Measurements from ENCODE around the gene SH3PXD2A. TPM values are rescaled to one million over a fixed set of nuclear protein-coding genes. Genes with fewer than 3 reads are reported as not detected.

Gene SH3PXD2A
- total and polyA plus RNA-seq, 2 experiments from 2014 or later: 1.8 to 5.0 TPM

DNA sequence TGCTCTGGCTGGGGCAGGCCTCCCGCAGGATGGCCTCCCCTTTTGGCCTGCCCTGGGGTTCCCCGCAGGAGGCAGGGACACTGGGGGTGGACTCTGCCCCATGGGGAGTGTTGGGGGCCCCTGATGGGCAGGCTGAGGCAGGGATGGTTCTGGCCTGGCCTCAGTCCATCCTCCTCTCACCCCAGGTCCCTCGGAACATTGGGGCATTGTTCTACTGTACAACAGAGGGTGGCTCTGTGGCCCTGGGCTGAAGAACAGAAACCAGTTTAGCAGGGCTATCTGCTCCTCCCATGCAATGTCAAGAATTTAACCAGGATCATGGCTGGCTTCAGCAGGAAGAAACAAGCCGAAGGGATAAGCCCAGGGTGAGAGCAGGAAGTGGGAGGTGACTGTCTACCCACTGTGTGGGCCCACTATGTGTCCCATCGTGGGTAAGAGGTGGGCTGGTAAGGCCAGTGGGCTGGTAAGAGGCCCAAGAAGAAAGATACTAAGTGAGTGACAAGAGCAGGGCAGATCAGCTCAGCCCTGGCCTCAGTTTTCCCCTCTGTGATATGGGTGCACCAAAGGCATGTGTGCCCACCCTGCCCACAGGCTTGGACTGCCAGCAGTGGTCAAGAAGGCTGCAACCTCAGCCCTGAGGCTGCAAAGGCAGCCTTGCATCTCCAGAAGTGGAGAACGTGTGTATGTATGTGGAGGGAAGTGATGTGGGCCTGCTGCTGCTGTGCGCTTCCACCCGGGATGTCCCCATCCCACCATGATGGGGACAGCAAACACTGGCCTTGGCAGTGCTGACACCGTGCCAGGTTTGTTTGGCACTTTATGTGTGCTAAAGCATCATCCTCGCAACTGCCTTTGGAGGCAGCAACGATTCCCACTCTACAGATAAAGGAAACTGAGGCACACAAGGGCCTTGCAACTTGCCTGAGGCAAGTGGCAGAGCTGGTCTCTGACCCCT lies 138.9 kb downstream of the SH3PXD2A start (continued):
- TF ChIP-seq NANOG (IDR thresholded peaks at IDR 0.05; ENCODE audit: borderline replicate concordance): no peak
- TF ChIP-seq, protein P1, sequence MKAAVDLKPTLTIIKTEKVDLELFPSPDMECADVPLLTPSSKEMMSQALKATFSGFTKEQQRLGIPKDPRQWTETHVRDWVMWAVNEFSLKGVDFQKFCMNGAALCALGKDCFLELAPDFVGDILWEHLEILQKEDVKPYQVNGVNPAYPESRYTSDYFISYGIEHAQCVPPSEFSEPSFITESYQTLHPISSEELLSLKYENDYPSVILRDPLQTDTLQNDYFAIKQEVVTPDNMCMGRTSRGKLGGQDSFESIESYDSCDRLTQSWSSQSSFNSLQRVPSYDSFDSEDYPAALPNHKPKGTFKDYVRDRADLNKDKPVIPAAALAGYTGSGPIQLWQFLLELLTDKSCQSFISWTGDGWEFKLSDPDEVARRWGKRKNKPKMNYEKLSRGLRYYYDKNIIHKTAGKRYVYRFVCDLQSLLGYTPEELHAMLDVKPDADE (IDR thresholded peaks at IDR 0.05): no peak
- TF ChIP-seq POLR2AphosphoS5 (IDR thresholded peaks at IDR 0.05; ENCODE audit: low read depth): no peak
- TF ChIP-seq, protein P2, sequence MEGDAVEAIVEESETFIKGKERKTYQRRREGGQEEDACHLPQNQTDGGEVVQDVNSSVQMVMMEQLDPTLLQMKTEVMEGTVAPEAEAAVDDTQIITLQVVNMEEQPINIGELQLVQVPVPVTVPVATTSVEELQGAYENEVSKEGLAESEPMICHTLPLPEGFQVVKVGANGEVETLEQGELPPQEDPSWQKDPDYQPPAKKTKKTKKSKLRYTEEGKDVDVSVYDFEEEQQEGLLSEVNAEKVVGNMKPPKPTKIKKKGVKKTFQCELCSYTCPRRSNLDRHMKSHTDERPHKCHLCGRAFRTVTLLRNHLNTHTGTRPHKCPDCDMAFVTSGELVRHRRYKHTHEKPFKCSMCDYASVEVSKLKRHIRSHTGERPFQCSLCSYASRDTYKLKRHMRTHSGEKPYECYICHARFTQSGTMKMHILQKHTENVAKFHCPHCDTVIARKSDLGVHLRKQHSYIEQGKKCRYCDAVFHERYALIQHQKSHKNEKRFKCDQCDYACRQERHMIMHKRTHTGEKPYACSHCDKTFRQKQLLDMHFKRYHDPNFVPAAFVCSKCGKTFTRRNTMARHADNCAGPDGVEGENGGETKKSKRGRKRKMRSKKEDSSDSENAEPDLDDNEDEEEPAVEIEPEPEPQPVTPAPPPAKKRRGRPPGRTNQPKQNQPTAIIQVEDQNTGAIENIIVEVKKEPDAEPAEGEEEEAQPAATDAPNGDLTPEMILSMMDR (conservative IDR thresholded peaks at IDR 0.05; ENCODE audit: low read depth in 2 of 2): no peak

DNA sequence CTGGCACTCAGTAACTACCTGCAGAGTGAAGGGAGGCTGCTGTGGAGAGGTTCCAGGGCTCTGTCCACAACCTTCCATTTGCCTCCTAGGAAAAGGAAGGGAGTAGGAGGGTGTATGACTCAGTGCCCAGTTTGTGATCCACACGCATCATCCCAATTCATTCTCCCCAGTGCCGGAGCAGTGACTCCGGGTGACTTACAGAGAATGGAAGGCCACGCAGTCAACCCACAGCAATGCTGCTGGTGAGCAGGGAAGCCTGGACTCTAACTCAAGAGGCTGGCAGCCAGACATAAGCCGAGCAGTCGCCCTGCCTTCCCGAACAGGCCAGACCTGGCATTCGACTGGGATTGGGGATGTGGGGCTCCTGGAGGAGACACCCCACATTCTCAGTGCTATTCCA lies 139.9 kb downstream of the SH3PXD2A start:
- Histone ChIP-seq H3K27me3 (ENCODE audit: insufficient read depth) (no peaks in the 10 kb centered on the region), H3F3A (replicated peaks; ENCODE audit: low read depth) (no peaks in the 10 kb centered on the region), H3K9me2 (ENCODE audit: insufficient read depth) (no peaks in the 10 kb centered on the region), H3K79me2 (replicated peaks; ENCODE audit: insufficient read depth) (no peaks in the 10 kb centered on the region), H4K20me1 (replicated peaks; ENCODE audit: insufficient read depth) (no peaks in the 10 kb centered on the region), H3K27ac (ENCODE audit: low read depth) (no peak overlapping the region), H2AFZ (no peak overlapping the region), H3K4me3 (no peak overlapping the region), H3K4me1 (ENCODE audit: insufficient read depth) (no peaks in the 10 kb centered on the region; the same call in 1 of the 2 replicates), H3K36me3 (ENCODE audit: insufficient read depth) (no peaks in the 10 kb centered on the region), H3K4me2 (no peak overlapping the region)
- TF ChIP-seq JUNB (IDR thresholded peaks at IDR 0.05; ENCODE audit: unreplicated experiment): no peak
- Mint-ChIP-seq H3K36me3 (ENCODE audit: low read depth) (no peaks in the 10 kb centered on the region), H3K4me1 (peaks cover 10% of the 10 kb centered on the region), H3K4me3 (no peak overlapping the region), H3K9me3 (no peaks in the 10 kb centered on the region), H3K27ac (no peak overlapping the region), H3K27me3 (ENCODE audit: insufficient read depth, low read depth, poor library complexity) (peaks cover 6% of the 10 kb centered on the region)
- ATAC-seq (no peak), DNase-seq (ENCODE audit: low spot score) (no peak)

DNA sequence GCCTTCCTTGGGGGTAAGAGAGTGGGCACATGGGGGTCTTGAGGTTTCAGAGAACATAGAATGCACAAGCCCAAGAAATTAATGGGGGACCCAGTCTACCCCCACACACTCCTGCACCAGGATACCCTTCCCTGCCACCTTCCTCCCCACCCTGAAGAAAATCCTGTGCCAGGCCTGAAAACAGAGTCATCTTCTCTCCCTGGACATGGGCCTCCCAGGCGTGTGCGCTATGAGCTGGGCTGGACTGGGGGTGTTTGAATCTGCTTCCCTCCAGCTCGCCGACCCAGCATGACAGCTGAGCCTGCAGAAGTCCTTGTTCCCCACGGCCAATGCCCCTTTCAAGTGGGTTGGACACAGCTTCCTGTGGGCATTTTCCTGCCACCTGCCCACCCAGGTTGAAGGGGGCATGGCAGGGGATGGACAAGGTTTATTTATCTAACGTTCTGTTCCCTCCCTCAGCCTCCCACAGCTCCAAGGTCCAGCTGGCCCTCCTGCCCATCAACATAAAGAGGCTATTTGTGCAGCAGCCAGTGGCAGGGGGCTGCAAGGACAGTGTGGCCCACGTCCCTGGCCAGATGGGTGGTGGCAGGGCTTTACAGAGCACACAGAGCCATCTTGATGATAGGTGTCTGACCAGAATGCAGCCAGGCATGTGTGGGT lies 141.0 kb downstream of the SH3PXD2A start:
- Histone ChIP-seq H3K27me3 (ENCODE audit: insufficient read depth) (no peaks in the 10 kb centered on the region), H3K4me1 (ENCODE audit: insufficient read depth) (no peaks in the 10 kb centered on the region; the same call in 1 of the 2 replicates), H3F3A (replicated peaks; ENCODE audit: low read depth) (no peaks in the 10 kb centered on the region), H3K27ac (ENCODE audit: low read depth) (no peak overlapping the region), H3K79me2 (replicated peaks; ENCODE audit: insufficient read depth) (no peaks in the 10 kb centered on the region), H3K36me3 (ENCODE audit: insufficient read depth) (no peaks in the 10 kb centered on the region), H2AFZ (no peak overlapping the region), H3K9me2 (ENCODE audit: insufficient read depth) (no peaks in the 10 kb centered on the region), H4K20me1 (replicated peaks; ENCODE audit: insufficient read depth) (no peaks in the 10 kb centered on the region), H3K4me3 (no peak overlapping the region), H3K4me2 (no peak overlapping the region)
- H3K27me3 Mint-ChIP-seq (ENCODE audit: insufficient read depth, low read depth, poor library complexity): peaks cover 9% of the 10 kb centered on the region
- H3K4me1 Mint-ChIP-seq: peaks cover 9% of the 10 kb centered on the region
- H3K4me3 Mint-ChIP-seq: no peak overlapping the region
- no peak for DNase-seq (ENCODE audit: low spot score)
- H3K9me3 Mint-ChIP-seq: no peaks in the 10 kb centered on the region
- no peaks in the 10 kb centered on the region for H3K36me3 Mint-ChIP-seq (ENCODE audit: low read depth)
- no peak overlapping the region for H3K27ac Mint-ChIP-seq
- no peak for ATAC-seq
- no peak for TF ChIP-seq EZH2phosphoT487 (IDR thresholded peaks at IDR 0.05; ENCODE audit: unreplicated experiment)
- no peak for TF ChIP-seq POLR2AphosphoS5 (IDR thresholded peaks at IDR 0.05; ENCODE audit: low read depth)
- TF ChIP-seq STAT1 (IDR thresholded peaks at IDR 0.05; ENCODE audit: unreplicated experiment): no peak
- TF ChIP-seq, protein P3, sequence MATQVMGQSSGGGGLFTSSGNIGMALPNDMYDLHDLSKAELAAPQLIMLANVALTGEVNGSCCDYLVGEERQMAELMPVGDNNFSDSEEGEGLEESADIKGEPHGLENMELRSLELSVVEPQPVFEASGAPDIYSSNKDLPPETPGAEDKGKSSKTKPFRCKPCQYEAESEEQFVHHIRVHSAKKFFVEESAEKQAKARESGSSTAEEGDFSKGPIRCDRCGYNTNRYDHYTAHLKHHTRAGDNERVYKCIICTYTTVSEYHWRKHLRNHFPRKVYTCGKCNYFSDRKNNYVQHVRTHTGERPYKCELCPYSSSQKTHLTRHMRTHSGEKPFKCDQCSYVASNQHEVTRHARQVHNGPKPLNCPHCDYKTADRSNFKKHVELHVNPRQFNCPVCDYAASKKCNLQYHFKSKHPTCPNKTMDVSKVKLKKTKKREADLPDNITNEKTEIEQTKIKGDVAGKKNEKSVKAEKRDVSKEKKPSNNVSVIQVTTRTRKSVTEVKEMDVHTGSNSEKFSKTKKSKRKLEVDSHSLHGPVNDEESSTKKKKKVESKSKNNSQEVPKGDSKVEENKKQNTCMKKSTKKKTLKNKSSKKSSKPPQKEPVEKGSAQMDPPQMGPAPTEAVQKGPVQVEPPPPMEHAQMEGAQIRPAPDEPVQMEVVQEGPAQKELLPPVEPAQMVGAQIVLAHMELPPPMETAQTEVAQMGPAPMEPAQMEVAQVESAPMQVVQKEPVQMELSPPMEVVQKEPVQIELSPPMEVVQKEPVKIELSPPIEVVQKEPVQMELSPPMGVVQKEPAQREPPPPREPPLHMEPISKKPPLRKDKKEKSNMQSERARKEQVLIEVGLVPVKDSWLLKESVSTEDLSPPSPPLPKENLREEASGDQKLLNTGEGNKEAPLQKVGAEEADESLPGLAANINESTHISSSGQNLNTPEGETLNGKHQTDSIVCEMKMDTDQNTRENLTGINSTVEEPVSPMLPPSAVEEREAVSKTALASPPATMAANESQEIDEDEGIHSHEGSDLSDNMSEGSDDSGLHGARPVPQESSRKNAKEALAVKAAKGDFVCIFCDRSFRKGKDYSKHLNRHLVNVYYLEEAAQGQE (IDR thresholded peaks at IDR 0.05; ENCODE audit: unreplicated experiment): no peak
